Brain microvascular endothelial cell (primary cell): ENCODE results near the gene SVOPL.
A peak's percentile ranks its signal among the peaks of the same experiment; 100 is the strongest.

Experiments
- DNase-seq: peaks from one replicate; pipeline ENCODE4 v3.0.0-alpha.2; 2020
- H3K27ac ChIP-seq: fragments of 250-450 bp; sonication (Bioruptor Pico); 2 replicates; pipeline ENCODE4 v1.5.1; 2020; ENCODE audit warnings: mild to moderate bottlenecking, moderate library complexity
- H3K27me3 ChIP-seq: fragments of 250-450 bp; sonication (Bioruptor Pico); replicated peaks from 2 replicates; pipeline ENCODE4 v1.5.1; 2020; ENCODE audit warnings: mild to moderate bottlenecking
- H3K36me3 ChIP-seq: fragments of 250-450 bp; sonication (Bioruptor Pico); replicated peaks from 2 replicates; pipeline ENCODE4 v1.5.1; 2020; ENCODE audit warnings: mild to moderate bottlenecking
- H3K4me3 ChIP-seq: 2 replicates; pipeline ENCODE4 v1.5.1; 2011; ENCODE audit warnings: low read depth, mild to moderate bottlenecking, control low read depth, low read length, moderate library complexity
- CTCF ChIP-seq: IDR thresholded peaks from 2 replicates; pipeline ENCODE4 v1.5.1; 2011; ENCODE audit warnings: low read depth, mild to moderate bottlenecking, moderate library complexity, low read length, control low read depth, inconsistent platforms; ENCODE audit errors: missing control alignments
- in situ Hi-C: cut with HindIII; loops from 2 replicates; pipeline ENCODE4 v1.10.0; 2017; ENCODE audit warnings: low sequenced_read_pairs, low pct_ligation_motif_present

The SVOPL gene

DNA sequence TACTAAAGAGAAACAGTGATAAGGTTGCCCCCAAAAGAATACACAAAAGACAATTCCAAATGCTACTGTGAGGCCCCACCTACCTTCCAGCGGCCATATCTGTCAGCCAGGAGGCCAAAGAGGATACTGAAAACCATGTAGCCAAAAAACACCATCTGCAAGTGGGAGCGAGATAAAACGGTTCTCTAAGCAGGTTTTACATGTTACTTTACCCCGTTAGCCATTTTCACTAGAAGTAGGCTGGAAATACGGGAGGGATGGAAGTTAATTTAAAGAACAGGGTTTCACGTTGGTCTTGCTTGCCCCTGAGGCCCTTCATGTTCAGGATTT, 38.2 kb downstream of the SVOPL start:
- H3K27me3 ChIP-seq: no peaks in the 10 kb centered on the region

GRCh38 chr7:138662076-138662990, 38.8 kb downstream of the SVOPL start:
- in situ Hi-C loops: no loop called here
- DNase-seq: no peak
- no peak for TF ChIP-seq CTCF

More for the DNA sequence above, 38.2 kb downstream of the SVOPL start:
- no peak overlapping the region for H3K27ac ChIP-seq
- in situ Hi-C loops: no loop called here
- TF ChIP-seq CTCF: no peak
- no peak for DNase-seq
- no peak overlapping the region for H3K4me3 ChIP-seq
- no peaks in the 10 kb centered on the region for H3K36me3 ChIP-seq

DNA sequence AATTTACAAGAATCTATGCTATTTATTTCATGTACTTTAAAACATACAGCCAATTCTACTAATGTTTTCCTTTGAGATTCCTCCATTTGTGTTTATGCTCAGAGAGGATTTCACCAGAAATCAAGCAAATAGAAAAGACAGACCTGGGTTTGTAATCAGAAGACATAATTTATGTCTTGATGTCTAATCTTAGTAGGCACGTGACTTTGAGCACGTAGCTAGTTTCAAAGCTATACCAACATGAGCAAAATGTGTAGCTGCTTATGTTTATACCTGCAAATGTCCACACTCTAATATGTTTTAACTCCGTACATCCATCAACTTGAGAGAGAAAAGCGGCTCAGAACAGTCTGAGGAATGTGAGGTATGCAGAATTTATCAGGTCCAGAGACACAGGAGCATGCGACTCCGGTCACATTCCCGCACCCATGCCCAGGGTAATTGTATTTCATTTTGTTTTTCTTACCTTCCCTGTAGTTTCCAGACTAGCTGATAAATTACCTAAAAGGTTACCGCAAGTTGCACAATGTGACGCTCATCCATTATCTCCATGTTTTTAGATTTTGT, 40.0 kb downstream of the SVOPL start:
- Histone ChIP-seq H3K27ac (no peak overlapping the region), H3K27me3 (no peaks in the 10 kb centered on the region), H3K36me3 (no peaks in the 10 kb centered on the region), H3K4me3 (no peak overlapping the region)
- no peak for DNase-seq
- no peak for TF ChIP-seq CTCF
- in situ Hi-C loops: no loop called here

More at GRCh38 chr7:138662076-138662990, 38.8 kb downstream of the SVOPL start:
- Histone ChIP-seq H3K27me3 (no peaks in the 10 kb centered on the region), H3K27ac (no peak overlapping the region), H3K4me3 (no peak overlapping the region), H3K36me3 (no peaks in the 10 kb centered on the region)

- DNase-seq: no peak
- TF ChIP-seq CTCF: no peak
- H3K36me3 ChIP-seq: no peaks in the 10 kb centered on the region
- in situ Hi-C loops: no loop called here
- H3K27ac ChIP-seq: no peak overlapping the region
- H3K27me3 ChIP-seq: no peaks in the 10 kb centered on the region
- H3K4me3 ChIP-seq: no peak overlapping the region
Measured at GRCh38 chr7:138658889-138659288, 42.3 kb downstream of the SVOPL start.

- Histone ChIP-seq H3K4me3 (no peak overlapping the region), H3K27ac (no peak overlapping the region), H3K27me3 (no peaks in the 10 kb centered on the region), H3K36me3 (no peaks in the 10 kb centered on the region)
- no peak for TF ChIP-seq CTCF
- in situ Hi-C loops: no loop called here
- DNase-seq: peak; percentile 4
Measured at GRCh38 chr7:138657854-138658386, 43.2 kb downstream of the SVOPL start.
